ENCODE measurements around the gene WDR37. TPM values are rescaled to one million over a fixed set of nuclear protein-coding genes. Genes with fewer than 3 reads are reported as not detected.

The WDR37 gene
- total RNA-seq, 1 experiment from 2014 or later = 20.6 TPM

GRCh38 chr10:1121271-1121970 is 65.2 kb downstream of the WDR37 start:
- Histone ChIP-seq H3K9me3 (no peaks in the 10 kb centered on the region), H3K4me1 (no peaks in the 10 kb centered on the region), H3K36me3 (ENCODE audit: control insufficient read depth, insufficient read depth, low read length) (peaks cover 4% of the 10 kb centered on the region), H3K4me3 (ENCODE audit: low read depth, low read length) (no peak overlapping the region), H3K27me3 (replicated peaks; ENCODE audit: control insufficient read depth, insufficient read depth, low read length) (no peaks in the 10 kb centered on the region)
- no peak overlapping the region for H3K4me3 Mint-ChIP-seq (ENCODE audit: unreplicated experiment)
- no peak for TF ChIP-seq CTCF (IDR thresholded peaks at IDR 0.05; ENCODE audit: insufficient read depth in 1 of 2, low read depth in 1 of 2, low read length in 1 of 2, severe bottlenecking in 1 of 2, unreplicated experiment in 1 of 2)
- intact Hi-C loops (cut with micrococcal nuclease; ENCODE audit: unreplicated experiment) = no loop called here
- ChIA-PET POLR2A (no interaction called here), CTCF (no interaction called here)
- H3K27ac Mint-ChIP-seq (ENCODE audit: unreplicated experiment) = no peak overlapping the region
- no TSS peak for BruUV-seq (replicated peaks)
- H3K27me3 Mint-ChIP-seq (ENCODE audit: insufficient read depth, unreplicated experiment) = no peaks in the 10 kb centered on the region
- peaks cover 27% of the 10 kb centered on the region for H3K36me3 Mint-ChIP-seq (ENCODE audit: insufficient read depth, unreplicated experiment)
- DNase-seq = no peak
- no peaks in the 10 kb centered on the region for H3K9me3 Mint-ChIP-seq (ENCODE audit: unreplicated experiment)
- no peaks in the 10 kb centered on the region for H3K4me1 Mint-ChIP-seq (ENCODE audit: low read depth, unreplicated experiment)

DNA sequence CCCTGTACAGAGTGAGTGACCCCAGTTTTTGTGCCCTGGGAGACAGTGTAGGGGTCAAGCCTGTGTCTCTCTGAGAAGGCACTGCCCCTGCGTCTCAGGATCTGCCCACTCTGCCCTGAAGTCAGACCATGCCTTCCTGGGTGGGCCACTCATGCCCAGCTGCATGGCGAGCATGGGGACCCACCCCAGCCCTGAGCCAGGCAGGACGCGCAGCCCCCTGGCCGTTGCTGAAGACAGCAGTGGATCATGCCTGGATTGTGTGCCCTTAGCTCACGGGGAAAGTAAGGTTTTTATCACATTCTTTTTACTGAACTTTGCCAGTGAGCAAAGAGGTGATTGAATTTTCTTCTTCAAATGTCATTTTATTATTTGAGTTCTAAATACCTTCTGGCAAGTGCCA is 66.2 kb downstream of the WDR37 start:
- no peak for TF ChIP-seq CTCF (IDR thresholded peaks at IDR 0.05; ENCODE audit: insufficient read depth in 1 of 2, low read depth in 1 of 2, low read length in 1 of 2, severe bottlenecking in 1 of 2, unreplicated experiment in 1 of 2)
- Mint-ChIP-seq H3K9me3 (ENCODE audit: unreplicated experiment) (no peaks in the 10 kb centered on the region), H3K4me1 (ENCODE audit: low read depth, unreplicated experiment) (no peaks in the 10 kb centered on the region), H3K27ac (ENCODE audit: unreplicated experiment) (no peak overlapping the region), H3K36me3 (ENCODE audit: insufficient read depth, unreplicated experiment) (peaks cover 21% of the 10 kb centered on the region), H3K27me3 (ENCODE audit: insufficient read depth, unreplicated experiment) (no peaks in the 10 kb centered on the region), H3K4me3 (ENCODE audit: unreplicated experiment) (no peak overlapping the region)
- Histone ChIP-seq H3K9me3 (no peaks in the 10 kb centered on the region), H3K36me3 (ENCODE audit: control insufficient read depth, insufficient read depth, low read length) (peaks cover 3% of the 10 kb centered on the region), H3K4me3 (ENCODE audit: low read depth, low read length) (no peak overlapping the region), H3K4me1 (no peaks in the 10 kb centered on the region), H3K27me3 (replicated peaks; ENCODE audit: control insufficient read depth, insufficient read depth, low read length) (no peaks in the 10 kb centered on the region)
- no TSS peak for BruUV-seq (replicated peaks)
- intact Hi-C loops (cut with micrococcal nuclease; ENCODE audit: unreplicated experiment) = no loop called here
- POLR2A ChIA-PET = no interaction called here
- CTCF ChIA-PET = no interaction called here
- DNase-seq = no peak

GRCh38 chr10:1123198-1123597 is 67.0 kb downstream of the WDR37 start:
- DNase-seq = no peak
- H3K36me3 ChIP-seq (ENCODE audit: control insufficient read depth, insufficient read depth, low read length) = peaks cover 3% of the 10 kb centered on the region
- POLR2A ChIA-PET = no interaction called here

More at GRCh38 chr10:1123198-1123597, 67.0 kb downstream of the WDR37 start:
- H3K4me3 ChIP-seq (ENCODE audit: low read depth, low read length) = no peak overlapping the region
- no peak overlapping the region for H3K27ac Mint-ChIP-seq (ENCODE audit: unreplicated experiment)
- TF ChIP-seq CTCF (IDR thresholded peaks at IDR 0.05; ENCODE audit: insufficient read depth in 1 of 2, low read depth in 1 of 2, low read length in 1 of 2, severe bottlenecking in 1 of 2, unreplicated experiment in 1 of 2) = no peak
- no peak overlapping the region for H3K4me3 Mint-ChIP-seq (ENCODE audit: unreplicated experiment)
- no peaks in the 10 kb centered on the region for H3K9me3 Mint-ChIP-seq (ENCODE audit: unreplicated experiment)
- no TSS peak for BruUV-seq (replicated peaks)
- no peaks in the 10 kb centered on the region for H3K9me3 ChIP-seq
- H3K36me3 Mint-ChIP-seq (ENCODE audit: insufficient read depth, unreplicated experiment) = peaks cover 21% of the 10 kb centered on the region
- H3K27me3 Mint-ChIP-seq (ENCODE audit: insufficient read depth, unreplicated experiment) = no peaks in the 10 kb centered on the region
- intact Hi-C loops (cut with micrococcal nuclease; ENCODE audit: unreplicated experiment) = no loop called here
- no peaks in the 10 kb centered on the region for H3K4me1 ChIP-seq
- H3K27me3 ChIP-seq (replicated peaks; ENCODE audit: control insufficient read depth, insufficient read depth, low read length) = no peaks in the 10 kb centered on the region
- H3K4me1 Mint-ChIP-seq (ENCODE audit: low read depth, unreplicated experiment) = no peaks in the 10 kb centered on the region
- CTCF ChIA-PET = no interaction called here
